NCI-H345 treated with DMSO at 0.1 percent for 48 hours (cell line): ENCODE results near the gene PALLD.
"Not testable (repeated sequence)": the region's sequence is repeated elsewhere in the genome, so short reads cannot be mapped to it uniquely, and the experiment has no call there.

ENCODE experiments used
- DNase-seq: peaks from one replicate; lab custom pipeline; 2025; ENCODE audit not compliant: unreplicated experiment; lab: John Stamatoyannopoulos, UW

Gene PALLD

GRCh38 chr4:168724686-168725411, 228.0 kb downstream of the PALLD start:
- peak; percentile 42 for DNase-seq

DNA sequence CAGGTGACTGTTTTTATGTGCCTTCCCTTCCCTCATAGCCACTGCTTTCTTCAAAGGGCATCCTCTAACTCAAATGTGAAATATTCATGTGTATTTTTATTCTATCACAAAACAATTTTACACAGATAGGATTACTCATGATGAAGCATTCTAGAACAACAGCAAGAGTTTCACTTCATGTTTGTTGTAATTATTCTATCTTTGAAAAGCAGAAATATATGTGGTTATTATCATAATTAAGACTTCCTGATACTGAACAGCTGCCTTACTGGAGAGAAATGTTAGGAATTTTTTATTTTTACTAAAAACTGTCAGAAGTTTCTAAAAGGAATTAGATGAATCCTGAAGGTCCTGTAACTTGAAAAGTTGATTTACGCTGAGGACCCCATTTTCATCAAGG, 229.1 kb downstream of the PALLD start:
- no peak for DNase-seq

- not testable (repeated sequence) for DNase-seq
Measured at GRCh38 chr4:168727181-168727580, 230.3 kb downstream of the PALLD start.

DNA sequence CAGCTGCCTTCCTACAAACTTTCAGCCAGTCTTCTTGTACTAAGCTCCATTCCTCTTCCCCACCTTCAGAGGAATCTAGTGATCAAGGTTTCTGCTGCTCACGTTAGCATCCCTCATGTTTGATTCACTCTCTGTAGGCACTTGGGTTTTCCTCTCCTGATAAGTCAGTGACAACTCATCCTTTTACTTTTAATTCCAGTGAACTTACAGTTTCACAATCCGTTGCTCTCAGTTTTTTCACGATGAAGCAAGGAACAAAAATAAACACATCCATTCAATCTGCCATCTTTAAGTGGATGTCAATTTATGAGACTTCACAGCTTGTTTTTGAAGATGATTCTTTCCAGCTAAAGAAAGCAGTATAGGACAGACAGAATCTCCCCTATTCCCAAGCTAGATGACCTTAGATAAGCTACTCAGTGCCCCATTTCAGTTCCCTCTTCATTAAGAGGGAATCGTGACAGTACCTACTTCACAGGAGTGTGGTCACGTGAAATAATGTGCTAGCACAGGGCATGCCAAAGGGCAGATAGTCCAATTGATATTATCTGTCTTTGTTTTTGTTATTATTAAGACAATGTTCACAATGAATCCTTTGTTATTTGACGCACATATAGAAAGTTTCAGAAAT, 234.3 kb downstream of the PALLD start:
- DNase-seq = no peak

- no peak for DNase-seq
Measured at GRCh38 chr4:168731706-168732414, 235.0 kb downstream of the PALLD start.

GRCh38 chr4:168732714-168733113, 235.9 kb downstream of the PALLD start:
- DNase-seq = no peak

DNA sequence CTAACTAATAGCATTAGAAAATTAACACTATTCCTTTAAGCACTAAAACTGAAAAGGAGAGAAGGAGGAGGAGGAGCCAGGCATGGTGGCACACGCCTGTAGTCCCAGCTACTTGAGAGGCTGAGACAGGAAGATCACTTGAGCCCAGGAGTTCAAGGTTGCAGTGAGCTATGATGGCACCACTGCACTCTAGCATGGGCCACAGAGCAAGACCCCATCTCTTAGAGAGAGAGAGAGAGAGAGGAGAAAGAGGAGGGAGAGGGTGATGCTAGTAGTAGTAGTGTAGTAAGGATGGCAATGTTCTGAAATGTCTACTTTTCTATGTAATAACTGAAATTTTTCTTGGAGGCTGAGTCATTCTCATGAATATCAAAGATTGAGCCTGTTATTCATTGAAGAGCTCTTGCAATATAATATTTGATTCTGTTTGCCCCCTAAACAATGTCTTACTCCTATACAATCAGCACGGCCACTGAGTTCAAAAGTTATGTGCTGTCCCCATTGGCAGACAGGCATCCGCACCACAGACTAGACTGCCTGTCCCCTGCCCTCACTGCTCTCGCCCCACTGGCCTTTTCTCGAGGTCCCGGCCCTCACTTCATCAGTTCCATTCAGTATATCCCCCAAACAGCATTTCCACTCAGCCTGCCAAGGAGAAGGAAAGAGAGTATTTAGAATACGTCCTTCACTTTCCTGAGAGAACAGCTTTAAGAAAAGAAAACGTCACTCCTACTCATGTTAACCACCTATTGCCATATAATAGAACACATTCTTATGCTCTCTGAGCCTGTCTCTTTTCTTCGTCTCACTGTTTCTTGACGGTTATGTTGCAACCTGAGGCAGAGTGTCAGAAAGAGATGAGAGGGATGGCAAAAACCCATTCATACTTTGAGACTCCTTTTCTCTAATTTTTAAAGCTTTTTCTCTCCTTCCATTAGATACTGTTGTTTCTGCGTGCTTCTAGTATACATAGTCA, 238.1 kb downstream of the PALLD start:
- no peak for DNase-seq

- no peak for DNase-seq
Measured at GRCh38 chr4:168735735-168736134, 238.9 kb downstream of the PALLD start.

- DNase-seq = no peak
Measured at GRCh38 chr4:168736860-168737805, 240.3 kb downstream of the PALLD start.

GRCh38 chr4:168737806-168738172, 240.9 kb downstream of the PALLD start:
- no peak for DNase-seq

- no peak for DNase-seq
Measured at GRCh38 chr4:168739886-168740285, 243.0 kb downstream of the PALLD start.

- DNase-seq = no peak
Measured at GRCh38 chr4:168740691-168741090, 243.8 kb downstream of the PALLD start.

DNA sequence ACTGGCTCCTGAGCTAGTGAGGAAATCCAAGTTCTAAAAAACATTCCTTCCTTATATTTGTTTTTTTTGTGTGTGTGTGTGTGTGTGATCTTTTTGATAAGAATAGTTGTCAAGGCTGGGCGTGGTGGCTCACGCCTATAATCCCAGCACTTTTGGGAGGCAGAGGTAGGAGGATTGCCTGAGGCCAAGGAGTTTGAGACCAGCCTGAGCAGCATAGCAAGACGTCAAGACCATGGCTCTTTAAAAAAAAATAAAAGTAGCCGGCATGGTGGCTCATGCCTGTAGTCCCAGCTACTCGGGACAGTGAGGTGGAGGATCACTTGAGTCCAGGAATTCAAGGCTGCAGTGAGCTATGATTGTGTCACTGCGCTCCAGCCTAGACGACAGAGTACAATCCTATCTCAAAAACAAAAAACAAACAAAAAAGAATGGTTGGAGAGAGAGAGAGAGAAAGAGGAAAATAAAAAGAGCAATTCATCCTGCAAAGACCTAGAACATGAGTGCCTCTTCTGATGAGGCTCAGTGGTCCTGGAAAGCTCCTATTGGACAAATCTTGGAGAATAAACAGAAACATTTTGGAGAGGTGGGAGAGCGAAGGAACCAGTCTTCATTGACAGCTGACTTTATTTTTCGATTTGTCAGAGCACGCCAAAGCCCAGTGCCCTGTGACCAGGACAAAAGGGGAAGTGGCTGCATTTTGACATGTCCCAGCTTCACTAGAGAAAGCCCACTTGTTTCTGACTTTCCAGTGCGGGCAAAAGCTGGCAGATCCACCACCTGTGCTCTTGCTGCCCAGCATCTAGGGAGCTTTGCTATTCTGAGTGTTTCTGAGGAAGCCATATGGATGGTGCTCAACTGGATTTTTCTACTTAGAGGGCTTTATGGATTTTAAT, 244.7 kb downstream of the PALLD start:
- DNase-seq = no peak

DNA sequence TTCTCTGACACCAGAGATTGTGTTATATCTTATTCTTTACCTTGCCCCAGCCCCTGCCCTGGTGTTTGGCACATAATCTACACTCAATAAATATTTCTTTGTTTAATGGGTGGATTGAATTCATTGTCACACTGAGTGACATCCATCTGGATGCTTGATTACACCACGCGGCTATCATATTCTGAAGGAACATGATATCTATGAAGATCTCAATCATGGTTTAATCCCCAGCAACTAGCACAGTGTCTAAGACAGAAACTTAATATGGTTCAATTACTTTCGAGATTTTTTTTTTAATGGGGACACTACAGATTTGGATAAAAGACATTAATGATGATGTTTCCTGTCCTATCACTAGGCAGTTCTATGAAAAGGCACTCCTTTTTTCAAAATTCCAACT, 246.3 kb downstream of the PALLD start:
- no peak for DNase-seq

DNA sequence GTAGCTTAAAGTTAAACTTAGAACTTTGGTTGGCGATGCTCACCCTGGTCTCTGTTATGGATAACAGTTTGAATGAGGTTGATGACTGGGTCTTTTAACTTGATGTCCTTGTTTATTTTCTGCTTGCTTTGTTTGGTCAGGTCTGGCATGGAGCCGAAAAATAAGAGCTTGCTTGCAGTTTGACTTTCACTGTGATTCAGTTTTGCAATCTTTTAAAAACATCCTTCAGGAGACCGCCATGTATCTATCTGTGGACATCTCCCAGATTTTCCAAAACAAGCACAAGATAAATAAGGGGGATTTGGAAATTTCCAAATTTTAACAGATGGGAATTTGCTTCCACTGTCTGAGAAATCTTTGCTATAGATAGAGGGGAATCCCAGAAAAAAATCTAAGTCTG, 246.7 kb downstream of the PALLD start:
- no peak for DNase-seq

DNA sequence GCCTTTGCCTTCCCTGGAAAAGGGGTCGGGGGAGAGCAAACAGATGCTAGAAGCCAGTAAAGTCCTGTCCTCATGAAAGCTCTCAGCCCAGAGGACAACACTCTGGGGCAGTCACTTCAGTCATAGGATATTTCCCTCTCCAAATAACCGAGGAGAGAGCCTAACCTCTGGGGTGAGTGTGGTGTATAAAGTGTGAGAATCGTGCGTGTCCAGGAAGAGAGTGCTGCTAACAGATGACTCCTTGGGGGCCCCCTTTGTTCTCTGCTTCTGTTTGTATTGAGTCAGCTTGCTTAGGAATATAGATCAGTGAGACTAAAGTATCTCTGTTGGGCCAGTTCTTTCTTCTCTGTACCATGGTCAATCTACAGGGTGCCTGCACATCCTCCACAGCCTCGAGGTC, 247.2 kb downstream of the PALLD start:
- DNase-seq = no peak

DNA sequence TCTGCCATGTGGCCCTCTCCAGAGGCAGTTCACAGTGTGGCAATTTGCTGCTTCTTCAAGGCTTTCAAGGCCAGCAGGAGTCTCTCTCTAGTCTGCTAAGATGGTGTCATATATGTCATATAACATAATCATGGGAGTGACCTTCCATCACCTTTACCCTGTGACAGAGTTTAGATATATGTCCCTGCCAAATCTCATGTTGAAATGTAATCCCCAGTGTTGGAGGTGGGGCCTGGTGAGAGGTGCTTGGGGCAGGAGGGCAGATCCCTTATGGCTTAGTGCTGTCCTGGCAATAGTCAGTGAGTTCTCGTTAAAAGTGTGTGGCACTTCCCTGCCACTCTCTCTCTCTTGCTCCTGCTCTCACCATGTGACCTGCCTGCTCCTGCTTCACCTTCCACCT, 252.0 kb downstream of the PALLD start:
- no peak for DNase-seq

GRCh38 chr4:168751263-168752225, 254.7 kb downstream of the PALLD start:
- DNase-seq = no peak
